ENCODE results near the gene DHH. TPM values are rescaled to one million over a fixed set of nuclear protein-coding genes. Genes with fewer than 3 reads are reported as not detected.

The DHH gene
- total and polyA plus RNA-seq, 10 of the 15 experiments (the other 5 are each of a cell fraction or from before 2014, with no cell fraction given), result 0.01 TPM; not detected in 9

GRCh38 chr12:49039421-49040363 lies 54.9 kb downstream of the DHH start:
- H3K9ac ChIP-seq (ENCODE audit: control insufficient read depth, insufficient read depth, low read length), result no peak overlapping the region
- no peaks in the 10 kb centered on the region for H3K27me3 ChIP-seq (replicated peaks in 1 of 2; ENCODE audit: control insufficient read depth in 2 of 2, insufficient read depth in 2 of 2, low read length in 1 of 2)
- H3K4me2 ChIP-seq (ENCODE audit: control insufficient read depth, insufficient read depth), result no peak overlapping the region
- intact Hi-C loops (cut with micrococcal nuclease; ENCODE audit: unreplicated experiment), result no loop called here
- RAD21 ChIA-PET (ENCODE audit: unreplicated experiment), result interaction anchor here (1.0 kb wide), 1 partner anchor 43 kb away, joined by 3 read pairs; no protein-coding TSS in a partner anchor
- H2AFZ ChIP-seq (ENCODE audit: control insufficient read depth, low read depth, low read length), result no peak overlapping the region
- in situ Hi-C loops (cut with MboI), result no loop called here
- no peak overlapping the region for H3K4me3 ChIP-seq
- CTCF ChIA-PET, result interaction anchor here (1.0 to 1.3 kb wide), 2 partner anchors 24 to 43 kb away, joined by 3 to 4 read pairs; no protein-coding TSS in a partner anchor
- H4K20me1 ChIP-seq (ENCODE audit: control insufficient read depth, insufficient read depth), result no peaks in the 10 kb centered on the region
- no peaks in the 10 kb centered on the region for H3K79me2 ChIP-seq (ENCODE audit: control insufficient read depth, insufficient read depth, low read length)
- no peaks in the 10 kb centered on the region for H3K9me3 ChIP-seq (replicated peaks; ENCODE audit: control insufficient read depth, insufficient read depth, low read length)
- SMC1A ChIA-PET (ENCODE audit: uncharacterized antibody, unreplicated experiment), result no interaction called here
- DNase-seq (ENCODE audit: low read depth, low spot score), result no peak
- WGBS (ENCODE audit: insufficient coverage, insufficient replicate concordance, low lambda C conversion rate, missing lambda C conversion rate), result 95% methylated on average over 29 of the region's 30 CpGs
- FAIRE-seq, result no peak
- H3K27ac ChIP-seq (ENCODE audit: control insufficient read depth, insufficient read depth), result no peak overlapping the region
- ATAC-seq, result no peak
- no peaks in the 10 kb centered on the region for H3K4me1 ChIP-seq (ENCODE audit: control insufficient read depth, insufficient read depth, low read length)
- TF ChIP-seq POLR2A (IDR thresholded peaks at IDR 0.05; ENCODE audit: low read depth, low read length), result 0 out of 2 replicates have a peak, but pooled peaks have one; percentile 14
- TF ChIP-seq ZBTB40 (IDR thresholded peaks at IDR 0.05; ENCODE audit: borderline replicate concordance), result no peak
- H3K36me3 ChIP-seq (ENCODE audit: control insufficient read depth in 2 of 2, insufficient read depth in 2 of 2, low read length in 1 of 2), result peaks cover 34 to 68% of the 10 kb centered on the region in 2 experiments
- POLR2A ChIA-PET, result interaction anchor here (0.5 to 1.5 kb wide), 3 partner anchors 10 to 188 kb away, joined by 3 to 4 read pairs (median 3); partner anchors contain the start of genes DDX23 and RHEBL1
- BruUV-seq (replicated peaks), result no TSS peak
